Caki2 (cell line): ENCODE data around the gene WFDC1. TPM values are rescaled to one million over a fixed set of nuclear protein-coding genes. Genes with fewer than 3 reads are reported as not detected.

ENCODE experiments used
- total RNA-seq: library from RNA; depleted of rRNA; stranded (reverse); fragments of >200 nt; shearing (Covaris generic); gene quantifications from 2 replicates; pipeline ENCODE4 v1.2.3, GENCODE V29; 2014; ENCODE audit warnings: low replicate concordance; rRNA removed

The WFDC1 gene
- total RNA-seq, 1 experiment from 2014 or later = not detected

Other genes with a start within 250 kb of the WFDC1 start
- gene MBTPS1, start 177.9 kb upstream of the WFDC1 start, total RNA-seq = 103 and 106 TPM in 2 replicates
- 18.2 and 31.8 TPM in 2 replicates for gene HSDL1, start 149.7 kb upstream of the WFDC1 start, total RNA-seq
- 0.64 TPM in 1 of 2 replicates, not detected in the other for gene DNAAF1, start 149.6 kb upstream of the WFDC1 start, total RNA-seq
- gene TAF1C, start 107.8 kb upstream of the WFDC1 start, total RNA-seq = 17.6 and 19.2 TPM in 2 replicates
- not detected in 2 replicates for gene ADAD2, start 103.7 kb upstream of the WFDC1 start, total RNA-seq
- gene KCNG4, start 54.9 kb upstream of the WFDC1 start, total RNA-seq = not detected in 2 replicates
- gene ATP2C2, start 73.7 kb downstream of the WFDC1 start, total RNA-seq = not detected in 2 replicates
- 28.7 and 37.2 TPM in 2 replicates for gene MEAK7, start 209.8 kb downstream of the WFDC1 start, total RNA-seq